Measurements from ENCODE around the gene PHLDB2. TPM values are rescaled to one million over a fixed set of nuclear protein-coding genes. Genes with fewer than 3 reads are reported as not detected.

The PHLDB2 gene
- total RNA-seq, 3 donors from 2014 or later = 53.1 to 94.4 (median 65.0) TPM

DNA sequence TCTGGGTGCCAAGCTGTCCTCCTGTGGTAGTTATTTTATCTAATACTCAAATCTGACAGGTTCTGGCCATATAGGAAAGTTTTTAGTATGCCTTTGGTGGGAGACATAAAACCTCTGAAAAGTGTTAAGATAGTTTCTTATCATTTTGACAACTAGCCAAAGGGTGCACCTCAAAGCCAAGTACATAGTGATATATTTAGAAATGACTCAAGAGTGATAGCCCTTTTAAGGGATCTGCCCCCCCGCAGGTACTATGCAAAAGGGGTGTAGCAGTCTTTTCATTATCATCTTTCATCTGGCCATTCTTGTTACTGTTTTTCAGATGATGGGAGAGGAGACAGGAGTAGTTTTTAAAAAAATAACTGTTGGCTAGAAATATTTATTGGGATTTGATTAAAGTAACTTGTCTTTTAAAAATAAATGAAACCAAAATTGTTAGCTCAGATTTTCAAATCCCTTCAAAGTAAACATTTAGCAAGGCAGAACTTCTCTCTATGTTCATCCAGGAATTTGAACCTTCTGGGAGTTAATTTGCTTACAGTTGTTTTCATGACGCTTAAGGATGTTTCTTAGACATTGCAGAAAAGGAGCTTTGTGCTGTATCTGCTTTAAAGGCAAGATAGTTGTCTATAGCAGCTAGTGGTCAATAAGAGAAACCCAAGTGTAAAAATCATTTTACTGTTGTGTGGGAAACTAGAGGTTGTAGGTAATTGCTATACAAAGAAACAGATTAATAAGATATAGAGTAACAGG, 5.1 kb downstream of the PHLDB2 start:
- Histone ChIP-seq H3K4me3 (no peak overlapping the region), H3K27ac (peak overlapping the region; percentile 9 to 39), H3K9me3 (no peaks in the 10 kb centered on the region), H3K27me3 (no peaks in the 10 kb centered on the region), H3K4me1 (no peaks in the 10 kb centered on the region), H3K36me3 (no peaks in the 10 kb centered on the region)
- TF ChIP-seq CTCF (IDR thresholded peaks at IDR 0.05) (no peak), POLR2A (IDR thresholded peaks at IDR 0.05) (no peak), POLR2AphosphoS5 (IDR thresholded peaks at IDR 0.05) (no peak)
- intact Hi-C loops (cut with DNase I; ENCODE audit: low total_unique reads) = loop anchor here (10.0 kb wide), 1 partner anchor 149 kb away; no protein-coding TSS in a partner anchor
- DNase-seq (ENCODE audit: low spot score in 2 of 2) = no peak

- Histone ChIP-seq H3K4me3 (peak overlapping the region in 1 of 3 donors; percentile 3), H3K9me3 (no peaks in the 10 kb centered on the region), H3K27me3 (no peaks in the 10 kb centered on the region), H3K27ac (peak overlapping the region; percentile 9 to 39), H3K4me1 (no peaks in the 10 kb centered on the region), H3K36me3 (no peaks in the 10 kb centered on the region)
- no peak for TF ChIP-seq POLR2A (IDR thresholded peaks at IDR 0.05)
- TF ChIP-seq POLR2AphosphoS5 (IDR thresholded peaks at IDR 0.05) = peak in 2 of 3 donors; percentile 12 to 27
- TF ChIP-seq CTCF (IDR thresholded peaks at IDR 0.05) = no peak
- no peak for DNase-seq (ENCODE audit: low spot score in 2 of 2)
- intact Hi-C loops (cut with DNase I; ENCODE audit: low total_unique reads) = loop anchor here (10.0 kb wide), 1 partner anchor 150 kb away; no protein-coding TSS in a partner anchor
Observed at GRCh38 chr3:111864821-111865656, 6.0 kb downstream of the PHLDB2 start.

- no peak for DNase-seq (ENCODE audit: low spot score in 2 of 2)
- intact Hi-C loops (cut with DNase I; ENCODE audit: low total_unique reads) = loop anchor here (10.0 kb wide), 1 partner anchor 153 kb away; no protein-coding TSS in a partner anchor
- TF ChIP-seq CTCF (IDR thresholded peaks at IDR 0.05) = no peak
- no peak for TF ChIP-seq POLR2A (IDR thresholded peaks at IDR 0.05)
- no peak for TF ChIP-seq POLR2AphosphoS5 (IDR thresholded peaks at IDR 0.05)
- no peaks in the 10 kb centered on the region for H3K27me3 ChIP-seq
- no peak overlapping the region for H3K27ac ChIP-seq
- no peaks in the 10 kb centered on the region for H3K9me3 ChIP-seq
- H3K4me3 ChIP-seq = no peak overlapping the region
- no peaks in the 10 kb centered on the region for H3K4me1 ChIP-seq
- H3K36me3 ChIP-seq = no peaks in the 10 kb centered on the region
Observed at GRCh38 chr3:111867889-111868426, 8.9 kb downstream of the PHLDB2 start.

DNA sequence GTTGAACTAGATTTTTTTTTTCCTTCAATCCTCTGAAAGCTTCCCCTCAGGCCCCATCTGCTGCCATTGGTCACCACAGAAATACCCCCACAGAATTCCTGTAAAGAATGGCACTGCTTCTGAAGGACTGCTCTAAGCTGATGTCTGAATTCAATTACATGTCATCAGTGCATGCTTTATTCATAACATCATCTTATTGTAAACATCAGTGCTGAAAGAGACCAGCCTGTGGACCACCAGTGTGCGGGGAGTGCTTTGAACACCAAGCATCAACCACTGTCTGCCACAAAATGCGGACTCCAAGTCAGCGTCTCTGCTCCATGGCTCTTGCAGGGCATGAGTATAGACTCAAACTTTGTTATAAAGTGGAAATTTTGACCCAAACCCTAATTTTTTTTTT, 11.6 kb downstream of the PHLDB2 start:
- no peak overlapping the region for H3K27ac ChIP-seq
- intact Hi-C loops (cut with DNase I; ENCODE audit: low total_unique reads) = no loop called here
- H3K9me3 ChIP-seq = no peaks in the 10 kb centered on the region

More for the DNA sequence above, 11.6 kb downstream of the PHLDB2 start:
- DNase-seq (ENCODE audit: low spot score in 2 of 2) = no peak
- TF ChIP-seq POLR2AphosphoS5 (IDR thresholded peaks at IDR 0.05) = no peak
- TF ChIP-seq CTCF (IDR thresholded peaks at IDR 0.05) = no peak
- TF ChIP-seq POLR2A (IDR thresholded peaks at IDR 0.05) = no peak
- no peaks in the 10 kb centered on the region for H3K27me3 ChIP-seq
- no peak overlapping the region for H3K4me3 ChIP-seq
- H3K36me3 ChIP-seq = no peaks in the 10 kb centered on the region
- no peaks in the 10 kb centered on the region for H3K4me1 ChIP-seq

All from breast epithelium (tissue), 4 donors.